ENCODE results near the gene PTPA. TPM values are rescaled to one million over a fixed set of nuclear protein-coding genes. Genes with fewer than 3 reads are reported as not detected.

The PTPA gene
- total and polyA plus RNA-seq, 11 donors: 96.0 to 212 (median 172) TPM

DNA sequence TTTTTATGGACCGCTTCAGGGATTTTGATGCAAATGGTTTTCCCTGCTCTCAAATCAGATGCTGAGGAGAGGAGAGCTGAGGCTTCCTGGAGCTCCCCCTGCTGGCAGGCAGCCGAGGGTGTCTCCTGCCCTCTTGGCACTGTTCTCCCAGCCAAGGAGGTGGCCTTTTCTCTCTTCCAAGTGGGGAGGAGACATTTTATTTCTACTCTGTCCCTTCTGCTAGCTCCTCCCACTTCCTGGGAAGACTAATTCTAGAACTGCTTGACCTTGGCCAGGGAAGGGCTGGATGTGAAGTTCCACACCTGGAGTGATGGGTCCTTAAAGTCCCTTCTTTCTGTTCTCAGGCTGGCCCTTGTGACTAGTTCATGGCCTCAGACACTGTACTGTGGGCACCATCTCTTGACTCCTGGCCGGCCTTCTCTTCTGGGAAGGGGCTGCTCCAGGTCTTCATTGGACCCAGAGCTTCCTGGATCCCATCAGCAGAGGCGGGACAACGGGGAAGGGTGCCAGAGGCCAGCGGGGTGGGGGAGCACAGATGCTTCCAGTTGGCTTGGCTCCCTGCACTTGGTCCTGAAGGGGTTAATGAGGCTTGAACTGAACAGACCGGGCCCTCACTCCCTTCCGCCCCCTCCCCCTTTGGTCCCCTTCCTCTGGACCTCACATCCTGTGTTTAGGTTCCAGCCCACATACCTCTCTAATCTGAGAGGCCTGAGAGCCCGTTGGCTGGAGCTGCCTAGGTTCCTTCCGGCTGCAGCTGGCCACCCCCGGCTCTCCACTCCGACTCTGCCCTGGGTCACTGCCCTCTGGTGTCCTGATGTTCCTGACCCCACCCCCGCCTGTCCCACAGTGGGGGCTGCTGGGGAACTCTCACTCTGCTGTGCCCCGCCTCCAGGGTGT, 32.1 kb downstream of the PTPA start:
- Histone ChIP-seq H3K9me3 (no peaks in the 10 kb centered on the region), H3K27ac (peak overlapping the region; percentile 99 to 100 (median 100)), H3K36me3 (peaks cover 0 to 34% (median under 1%) of the 10 kb centered on the region in 9 donors), H3K27me3 (no peaks in the 10 kb centered on the region), H3K4me3 (peak overlapping the region in 10 of 12 donors; percentile 10 to 69 (median 45)), H3K4me1 (peaks cover 25 to 97% (median 94%) of the 10 kb centered on the region in 12 donors)
- peak in 1 of 2 donors; percentile 32 for TF ChIP-seq POLR2A (IDR thresholded peaks at IDR 0.05)
- TF ChIP-seq, protein P1, sequence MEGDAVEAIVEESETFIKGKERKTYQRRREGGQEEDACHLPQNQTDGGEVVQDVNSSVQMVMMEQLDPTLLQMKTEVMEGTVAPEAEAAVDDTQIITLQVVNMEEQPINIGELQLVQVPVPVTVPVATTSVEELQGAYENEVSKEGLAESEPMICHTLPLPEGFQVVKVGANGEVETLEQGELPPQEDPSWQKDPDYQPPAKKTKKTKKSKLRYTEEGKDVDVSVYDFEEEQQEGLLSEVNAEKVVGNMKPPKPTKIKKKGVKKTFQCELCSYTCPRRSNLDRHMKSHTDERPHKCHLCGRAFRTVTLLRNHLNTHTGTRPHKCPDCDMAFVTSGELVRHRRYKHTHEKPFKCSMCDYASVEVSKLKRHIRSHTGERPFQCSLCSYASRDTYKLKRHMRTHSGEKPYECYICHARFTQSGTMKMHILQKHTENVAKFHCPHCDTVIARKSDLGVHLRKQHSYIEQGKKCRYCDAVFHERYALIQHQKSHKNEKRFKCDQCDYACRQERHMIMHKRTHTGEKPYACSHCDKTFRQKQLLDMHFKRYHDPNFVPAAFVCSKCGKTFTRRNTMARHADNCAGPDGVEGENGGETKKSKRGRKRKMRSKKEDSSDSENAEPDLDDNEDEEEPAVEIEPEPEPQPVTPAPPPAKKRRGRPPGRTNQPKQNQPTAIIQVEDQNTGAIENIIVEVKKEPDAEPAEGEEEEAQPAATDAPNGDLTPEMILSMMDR (IDR thresholded peaks at IDR 0.05): peak; percentile 82 to 97 (median 88)
- ATAC-seq: peak; percentile 24 to 58 (median 36)
- DNase-seq: peak; percentile 92 to 94 (median 92)
- intact Hi-C loops (cut with DNase I): loop anchor here in 6 of 10 donors (1.0 to 5.0 kb wide), 4 partner anchors 31 to 354 kb away; partner anchors contain the start of gene IER5L (in 1 of the 6)
- 7 to 9% (median 9%) methylated on average over 11 to 14 of the region's 14 CpGs for WGBS, 4 donors

DNA sequence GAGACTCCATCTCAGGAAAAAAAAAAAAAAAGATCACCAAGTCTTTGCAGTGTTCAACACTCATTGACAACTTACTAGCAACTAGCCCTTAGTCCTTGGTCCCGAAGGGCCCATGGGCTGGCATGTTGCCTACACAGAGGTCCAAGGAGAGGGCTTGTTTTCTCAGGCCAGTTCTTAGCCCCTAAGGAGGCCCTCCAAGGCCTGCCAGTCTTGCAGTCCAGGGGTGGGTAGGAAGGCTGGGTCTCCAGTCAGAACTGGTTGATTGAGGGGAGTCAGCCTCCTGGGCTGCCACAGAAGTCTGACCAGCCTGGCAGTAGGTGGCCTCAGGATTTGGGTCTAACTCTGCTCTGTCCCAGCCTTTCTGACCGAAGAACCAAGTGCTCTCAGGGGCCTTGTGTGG, 34.1 kb downstream of the PTPA start:
- Histone ChIP-seq H3K4me1 (peaks cover 25 to 94% (median 79%) of the 10 kb centered on the region in 12 donors), H3K27ac (peak overlapping the region; percentile 64 to 100 (median 100)), H3K27me3 (no peaks in the 10 kb centered on the region), H3K9me3 (no peaks in the 10 kb centered on the region), H3K36me3 (peaks cover 0 to 48% (median 16%) of the 10 kb centered on the region in 9 donors), H3K4me3 (peak overlapping the region in 2 of 12 donors; percentile 7 to 21)
- 29 to 63% (median 43%) methylated on average over 2 of the region's 2 CpGs for WGBS, 4 donors
- no peak for ATAC-seq
- DNase-seq: no peak
- TF ChIP-seq POLR2A (IDR thresholded peaks at IDR 0.05): no peak
- TF ChIP-seq, protein P1 (IDR thresholded peaks at IDR 0.05): no peak
- intact Hi-C loops (cut with DNase I): loop anchor here in 1 of 10 donors (2.0 kb wide), 1 partner anchor 21 kb away; no protein-coding TSS in a partner anchor

DNA sequence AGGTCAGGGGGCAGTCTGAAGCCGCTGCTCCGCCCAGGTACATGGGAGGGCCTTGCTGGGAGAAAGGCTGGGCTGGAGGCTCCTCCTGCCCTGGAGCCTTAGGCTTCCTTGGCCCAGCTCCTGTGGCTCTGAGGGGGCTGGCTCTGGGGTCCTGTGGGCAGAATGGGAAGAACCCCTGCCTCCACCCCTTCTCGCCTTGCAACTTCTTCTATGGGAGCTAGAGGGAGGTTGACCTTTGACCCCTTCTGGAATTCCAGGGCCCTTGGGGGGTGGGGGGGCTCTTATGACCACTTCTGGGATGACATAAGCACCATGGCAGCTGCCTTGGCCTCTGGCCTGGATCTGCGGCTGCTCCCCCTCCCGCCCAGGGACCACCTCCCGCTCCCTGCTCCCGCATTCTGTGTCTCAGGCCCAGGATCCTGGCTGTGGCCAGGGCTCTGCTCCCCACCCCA, 34.7 kb downstream of the PTPA start:
- ATAC-seq (peak in 1 of 4 donors; percentile 5), DNase-seq (peak in 4 of 5 donors; percentile 71 to 76 (median 74))
- intact Hi-C loops (cut with DNase I): loop anchor here in 1 of 10 donors (2.0 kb wide), 1 partner anchor 21 kb away; no protein-coding TSS in a partner anchor
- Histone ChIP-seq H3K27me3 (no peaks in the 10 kb centered on the region), H3K4me1 (peaks cover 24 to 91% (median 74%) of the 10 kb centered on the region in 12 donors), H3K36me3 (peaks cover 0 to 50% (median 18%) of the 10 kb centered on the region in 9 donors), H3K4me3 (peak overlapping the region in 2 of 12 donors; percentile 7 to 21), H3K27ac (peak overlapping the region; percentile 64 to 100 (median 100)), H3K9me3 (no peaks in the 10 kb centered on the region)
- TF ChIP-seq, protein P1 (IDR thresholded peaks at IDR 0.05): peak in 1 of 12 donors; percentile 5
- no peak for TF ChIP-seq POLR2A (IDR thresholded peaks at IDR 0.05)
- WGBS, 4 donors: 27 to 41% (median 35%) methylated on average over 5 to 7 of the region's 7 CpGs

Measured in heart left ventricle (tissue), 16 donors.